Stimulated activated CD4-positive, alpha-beta T cell treated with anti-CD3 and anti-CD28 coated beads, Interleukin-4, amount 100 ng/mL, for 1 hour (primary cell): ENCODE measurements around the gene ENG.

Source experiments
- DNase-seq: peaks from one replicate; pipeline ENCODE4 v3.0.0-alpha.2; 2020

Gene ENG

DNA sequence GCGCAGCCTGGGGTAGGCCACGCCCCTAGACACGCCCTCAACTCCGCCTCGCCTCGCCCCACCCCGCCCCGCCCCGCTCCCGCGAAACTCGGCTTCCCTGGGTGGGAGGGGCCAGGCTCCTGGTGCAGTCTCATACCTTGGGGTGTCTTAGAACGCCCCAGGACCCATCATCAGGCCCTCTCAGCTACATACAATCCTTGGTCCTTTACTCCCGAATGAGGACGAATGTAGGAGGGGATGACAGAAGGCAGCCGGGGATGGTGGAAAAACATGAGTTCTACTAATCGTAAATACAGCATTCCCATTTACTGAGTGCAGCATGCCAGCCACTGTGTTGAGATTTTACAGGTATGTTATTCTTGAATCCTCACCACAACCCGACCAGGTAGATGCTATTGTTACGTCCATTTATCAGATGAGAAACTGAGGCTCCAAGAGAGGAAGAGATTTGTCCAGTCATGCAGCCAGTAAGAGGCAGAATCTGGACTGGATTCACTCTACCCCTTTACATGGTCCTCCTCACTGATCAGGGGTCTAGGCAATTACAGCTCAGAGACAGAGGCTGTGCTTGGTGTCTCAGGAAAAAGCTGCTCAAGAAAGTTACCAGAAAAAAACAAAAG, 82.8 kb downstream of the ENG start:
- DNase-seq = no peak

DNA sequence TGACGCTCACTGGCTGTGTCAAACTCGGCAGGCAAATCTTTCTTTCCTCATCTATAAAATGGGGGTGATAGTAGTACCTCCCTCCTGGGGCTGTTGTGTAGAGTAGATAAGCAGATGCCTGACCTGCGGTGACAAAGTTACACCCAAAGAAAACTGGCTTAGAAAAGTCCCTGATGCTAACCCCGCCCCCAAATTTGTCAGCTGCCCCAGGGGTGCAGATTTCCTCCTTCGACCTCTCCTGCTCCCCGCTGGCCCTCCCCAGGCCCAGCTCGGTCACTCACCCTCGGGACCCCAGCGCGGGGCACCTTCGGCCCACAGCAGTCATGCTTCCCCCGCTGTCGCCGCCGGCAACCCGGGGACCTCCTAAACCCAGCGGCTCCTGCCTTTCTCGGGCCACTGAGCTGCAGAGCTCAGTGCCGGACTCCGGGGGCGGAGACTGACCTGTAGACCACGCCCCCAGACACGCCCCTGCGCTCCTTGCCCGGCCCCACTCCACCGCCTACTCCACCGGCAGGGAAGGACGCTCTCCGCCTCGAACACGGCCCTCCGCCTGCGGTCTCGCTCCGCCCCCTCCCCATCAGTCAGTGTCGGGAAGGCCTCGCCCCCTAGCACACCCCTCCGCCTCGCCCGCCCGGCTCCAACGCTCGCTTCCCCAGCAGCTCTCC, 83.4 kb downstream of the ENG start:
- peak; percentile 95 for DNase-seq

- no peak for DNase-seq
These were observed 83.9 kb downstream of the ENG start for GRCh38 chr9:127770583-127770904.

DNA sequence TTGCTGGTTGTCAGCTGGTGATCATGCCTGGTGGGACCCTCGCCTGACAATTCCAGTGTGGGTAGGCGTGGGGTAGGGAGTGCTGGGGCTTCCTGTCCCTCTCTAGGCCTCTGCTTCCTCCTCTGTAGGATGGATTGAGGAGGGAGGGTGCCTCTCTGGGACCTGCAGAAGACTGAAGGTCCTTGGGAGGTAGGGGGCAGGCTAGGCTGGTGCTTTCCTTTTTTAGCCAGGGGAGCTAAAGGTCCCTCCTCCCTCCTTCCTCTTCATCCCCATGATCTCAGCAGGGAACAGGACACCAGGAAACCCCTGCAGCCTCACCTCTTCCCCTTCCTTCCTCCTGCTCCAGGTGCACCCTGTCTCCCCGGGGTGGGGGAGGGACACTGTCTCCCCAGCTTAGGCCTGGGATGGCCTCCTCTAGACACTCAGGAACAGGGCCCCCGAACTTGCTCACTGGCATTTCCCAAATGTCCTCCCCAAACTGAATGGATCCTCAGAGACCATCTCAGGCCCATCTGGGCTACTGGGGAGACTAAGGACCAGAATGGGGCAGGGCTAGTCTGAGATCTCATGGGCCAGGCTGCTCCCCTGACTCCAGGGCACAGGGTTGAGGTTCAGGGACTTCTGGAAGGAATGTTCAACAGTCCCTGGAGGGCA, 84.4 kb downstream of the ENG start:
- DNase-seq = no peak

DNA sequence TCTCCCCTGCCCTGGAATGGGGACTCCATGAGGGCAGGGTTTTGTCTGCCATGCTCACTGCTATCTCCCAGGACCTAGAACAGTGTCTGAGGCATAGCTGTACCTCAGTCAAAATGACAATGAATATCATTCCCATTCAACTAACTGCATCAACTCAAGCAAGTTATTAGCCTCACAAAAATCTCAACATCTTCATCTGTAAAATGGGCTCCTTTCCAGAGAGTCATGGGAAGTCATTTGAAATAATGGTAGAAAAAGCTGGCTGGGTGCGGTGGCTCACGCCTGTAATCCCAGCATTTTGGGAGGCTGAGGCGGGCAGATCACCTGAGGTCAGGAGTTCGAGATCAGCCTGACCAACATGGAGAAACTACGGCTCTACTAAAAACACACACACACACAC, 85.4 kb downstream of the ENG start:
- no peak for DNase-seq

GRCh38 chr9:127768698-127769097, 85.8 kb downstream of the ENG start:
- DNase-seq = no peak

DNA sequence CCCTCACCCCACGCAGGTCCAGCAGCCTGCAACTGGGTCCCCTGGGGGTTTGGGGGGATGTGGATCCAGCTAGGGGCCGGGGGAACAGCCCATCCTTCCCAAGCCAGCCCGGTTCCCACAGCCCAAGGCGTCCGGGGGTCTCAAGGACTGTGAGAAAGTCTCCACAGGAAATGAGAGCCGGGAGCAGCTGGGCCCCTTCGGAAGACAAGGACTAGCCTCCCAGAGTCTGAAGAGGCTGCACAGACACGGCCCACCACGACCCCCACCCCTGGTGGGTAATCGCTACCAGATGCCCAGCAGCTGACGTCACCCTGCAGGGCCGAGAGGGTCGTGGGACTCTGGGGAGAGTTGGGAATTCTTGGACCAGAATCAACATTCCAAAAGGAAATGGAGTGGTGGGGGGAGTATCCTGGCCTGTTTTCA, 86.5 kb downstream of the ENG start:
- DNase-seq = no peak

DNA sequence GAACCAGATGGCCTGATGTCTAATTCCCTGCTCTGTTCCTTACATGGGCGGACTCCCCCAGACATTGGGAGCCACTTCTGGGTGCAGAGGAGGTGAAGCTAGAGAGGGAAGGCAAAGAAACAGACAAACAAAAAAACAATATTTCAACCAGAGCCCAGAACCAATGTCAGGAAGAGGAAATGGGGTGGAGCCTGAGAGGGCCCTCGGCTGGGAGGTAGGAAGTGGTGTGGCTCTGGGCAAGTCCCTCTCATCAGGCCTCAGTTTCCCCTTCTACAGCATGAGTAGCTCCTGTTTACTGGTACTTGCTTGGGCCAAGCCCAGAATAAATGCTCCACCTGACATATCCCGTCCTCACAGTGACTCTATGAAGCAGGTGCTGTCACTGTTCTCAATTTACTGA, 87.0 kb downstream of the ENG start:
- no peak for DNase-seq

DNA sequence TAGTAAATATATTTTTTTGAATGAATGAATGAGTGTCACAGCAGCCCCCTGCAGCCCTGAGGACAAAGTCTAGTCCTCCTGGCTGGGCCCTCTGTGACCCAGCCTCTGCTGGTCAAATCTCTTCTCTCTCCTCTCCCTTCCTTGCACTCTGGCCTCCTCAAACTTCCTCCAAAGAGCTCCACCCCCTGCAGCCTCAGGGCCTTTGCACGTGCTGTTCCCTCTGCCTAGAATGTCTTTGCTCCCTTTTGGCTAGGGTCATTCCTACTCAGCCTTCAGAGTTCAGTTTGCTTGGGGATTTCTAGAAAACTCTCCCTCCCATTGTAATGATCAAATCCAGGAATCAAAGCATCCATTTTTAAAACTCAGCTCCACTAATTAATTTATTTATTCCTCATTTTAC, 89.0 kb downstream of the ENG start:
- DNase-seq = no peak
